Epithelial cell of esophagus (primary cell): ENCODE measurements around the gene MRPS9.

Source experiments
- DNase-seq: peaks from one replicate; pipeline ENCODE4 v3.0.0; 2010; ENCODE audit warnings: low read depth
- H3K4me3 ChIP-seq: 2 replicates; pipeline ENCODE4 v1.5.1; 2011; ENCODE audit warnings: mild to moderate bottlenecking, low read length, control low read depth
- CTCF ChIP-seq: IDR thresholded peaks from 2 replicates; pipeline ENCODE4 v1.5.1; 2011; ENCODE audit warnings: low read depth, mild to moderate bottlenecking, low read length, control low read depth, inconsistent platforms; ENCODE audit not compliant: insufficient read depth; ENCODE audit errors: missing control alignments

The MRPS9 gene

GRCh38 chr2:105076121-105076520 is 38.3 kb downstream of the MRPS9 start:
- H3K4me3 ChIP-seq: no peak overlapping the region
- no peak for DNase-seq
- no peak for TF ChIP-seq CTCF

- DNase-seq: peak; percentile 20
- no peak for TF ChIP-seq CTCF
- no peak overlapping the region for H3K4me3 ChIP-seq
Measured at GRCh38 chr2:105078906-105079495, 41.1 kb downstream of the MRPS9 start.

GRCh38 chr2:105080461-105080860 is 42.6 kb downstream of the MRPS9 start:
- TF ChIP-seq CTCF: no peak
- H3K4me3 ChIP-seq: no peak overlapping the region
- no peak for DNase-seq

- H3K4me3 ChIP-seq: no peak overlapping the region
- TF ChIP-seq CTCF: no peak
- DNase-seq: no peak
Measured at GRCh38 chr2:105081006-105081601, 43.2 kb downstream of the MRPS9 start.

GRCh38 chr2:105082107-105082506 is 44.2 kb downstream of the MRPS9 start:
- H3K4me3 ChIP-seq: no peak overlapping the region
- no peak for DNase-seq
- TF ChIP-seq CTCF: no peak

GRCh38 chr2:105085525-105085924 is 47.7 kb downstream of the MRPS9 start:
- DNase-seq: peak; percentile 59
- H3K4me3 ChIP-seq: no peak overlapping the region
- TF ChIP-seq CTCF: no peak

- TF ChIP-seq CTCF: no peak
- H3K4me3 ChIP-seq: no peak overlapping the region
- no peak for DNase-seq
Measured at GRCh38 chr2:105087273-105087672, 49.4 kb downstream of the MRPS9 start.
